ENCODE data around the gene PPP2R2C.

The PPP2R2C gene

GRCh38 chr4:6472387-6473263 is at the start of gene PPP2R2C:
Gene PPP2R2C (minus strand): TSS chr4:6472614. CDS start chr4:6472229, 385 bp downstream.
- peak in 13 of 42 donors; percentile 27 to 60 (median 47) for DNase-seq

GRCh38 chr4:6520978-6521377 is 48.6 kb upstream of the PPP2R2C start:
- DNase-seq, result peak in 1 of 42 donors; percentile 19
- intact Hi-C loops (cut with DNase I), result no loop called here

More at GRCh38 chr4:6472387-6473263, at the start of gene PPP2R2C:
- intact Hi-C loops (cut with DNase I), result loop anchor here (10.0 kb wide), 1 partner anchor 198 kb away; no protein-coding TSS in a partner anchor

GRCh38 chr4:6520051-6520636 is 47.7 kb upstream of the PPP2R2C start:
- DNase-seq, result peak in 1 of 42 donors; percentile 1
- intact Hi-C loops (cut with DNase I), result no loop called here

- intact Hi-C loops (cut with DNase I), result no loop called here
- DNase-seq, result no peak
Measured at GRCh38 chr4:6517171-6517570, 44.8 kb upstream of the PPP2R2C start.

GRCh38 chr4:6516762-6517161 is 44.3 kb upstream of the PPP2R2C start:
- DNase-seq, result peak in 37 of 42 donors; percentile 13 to 88 (median 63)
- intact Hi-C loops (cut with DNase I), result no loop called here

GRCh38 chr4:6516281-6516680 is 43.9 kb upstream of the PPP2R2C start:
- peak in 2 of 42 donors; percentile 1 to 37 for DNase-seq
- intact Hi-C loops (cut with DNase I), result no loop called here

- peak in 7 of 42 donors; percentile 4 to 66 (median 36) for DNase-seq
- intact Hi-C loops (cut with DNase I), result no loop called here
Measured at GRCh38 chr4:6513678-6514077, 41.3 kb upstream of the PPP2R2C start.

GRCh38 chr4:6509587-6509986 is 37.2 kb upstream of the PPP2R2C start:
- DNase-seq, result peak in 40 of 42 donors; percentile 30 to 87 (median 62)
- intact Hi-C loops (cut with DNase I), result no loop called here

- intact Hi-C loops (cut with DNase I), result no loop called here
- peak in 4 of 42 donors; percentile 1 to 22 (median 8) for DNase-seq
Measured at GRCh38 chr4:6507345-6507744, 34.9 kb upstream of the PPP2R2C start.

GRCh38 chr4:6506616-6507140 is 34.3 kb upstream of the PPP2R2C start:
- intact Hi-C loops (cut with DNase I), result no loop called here
- DNase-seq, result peak in 3 of 42 donors; percentile 1 to 30 (median 8)

GRCh38 chr4:6504900-6505496 is 32.6 kb upstream of the PPP2R2C start:
- DNase-seq, result peak in 1 of 42 donors; percentile 17
- intact Hi-C loops (cut with DNase I), result no loop called here

- peak in 2 of 42 donors; percentile 20 to 28 for DNase-seq
- intact Hi-C loops (cut with DNase I), result no loop called here
Measured at GRCh38 chr4:6502747-6503465, 30.5 kb upstream of the PPP2R2C start.

- intact Hi-C loops (cut with DNase I), result no loop called here
- peak in 2 of 42 donors; percentile 6 to 17 for DNase-seq
Measured at GRCh38 chr4:6502147-6502546, 29.7 kb upstream of the PPP2R2C start.

- DNase-seq, result peak in 3 of 42 donors; percentile 7 to 39 (median 35)
- intact Hi-C loops (cut with DNase I), result no loop called here
Measured at GRCh38 chr4:6501171-6501570, 28.8 kb upstream of the PPP2R2C start.

GRCh38 chr4:6500481-6501140 is 28.2 kb upstream of the PPP2R2C start:
- peak in 5 of 42 donors; percentile 10 to 42 (median 21) for DNase-seq
- intact Hi-C loops (cut with DNase I), result no loop called here

- intact Hi-C loops (cut with DNase I), result no loop called here
- peak in 4 of 42 donors; percentile 6 to 41 (median 20) for DNase-seq
Measured at GRCh38 chr4:6499238-6499600, 26.8 kb upstream of the PPP2R2C start.

GRCh38 chr4:6498511-6499237 is 26.3 kb upstream of the PPP2R2C start:
- DNase-seq, result peak in 4 of 42 donors; percentile 7 to 44 (median 24)
- intact Hi-C loops (cut with DNase I), result no loop called here

- intact Hi-C loops (cut with DNase I), result no loop called here
- peak in 3 of 42 donors; percentile 5 to 31 (median 31) for DNase-seq
Measured at GRCh38 chr4:6497796-6498195, 25.4 kb upstream of the PPP2R2C start.

Data from head of caudate nucleus (tissue), 42 donors.